Stimulated activated CD8-positive, alpha-beta memory T cell treated with anti-CD3 and anti-CD28 coated beads, Interleukin-15, amount 100 ng/mL, for 4 hours (primary cell): ENCODE data around the gene TRIM54.

Source experiments
- DNase-seq, 2 donors: peaks; one replicate each; pipeline ENCODE4 v3.0.0-alpha.2; 2020; ENCODE audit warnings: low read depth in 2 of 2

TRIM54 gene

GRCh38 chr2:27356056-27356381, 73.8 kb downstream of the TRIM54 start:
- DNase-seq = no peak

DNA sequence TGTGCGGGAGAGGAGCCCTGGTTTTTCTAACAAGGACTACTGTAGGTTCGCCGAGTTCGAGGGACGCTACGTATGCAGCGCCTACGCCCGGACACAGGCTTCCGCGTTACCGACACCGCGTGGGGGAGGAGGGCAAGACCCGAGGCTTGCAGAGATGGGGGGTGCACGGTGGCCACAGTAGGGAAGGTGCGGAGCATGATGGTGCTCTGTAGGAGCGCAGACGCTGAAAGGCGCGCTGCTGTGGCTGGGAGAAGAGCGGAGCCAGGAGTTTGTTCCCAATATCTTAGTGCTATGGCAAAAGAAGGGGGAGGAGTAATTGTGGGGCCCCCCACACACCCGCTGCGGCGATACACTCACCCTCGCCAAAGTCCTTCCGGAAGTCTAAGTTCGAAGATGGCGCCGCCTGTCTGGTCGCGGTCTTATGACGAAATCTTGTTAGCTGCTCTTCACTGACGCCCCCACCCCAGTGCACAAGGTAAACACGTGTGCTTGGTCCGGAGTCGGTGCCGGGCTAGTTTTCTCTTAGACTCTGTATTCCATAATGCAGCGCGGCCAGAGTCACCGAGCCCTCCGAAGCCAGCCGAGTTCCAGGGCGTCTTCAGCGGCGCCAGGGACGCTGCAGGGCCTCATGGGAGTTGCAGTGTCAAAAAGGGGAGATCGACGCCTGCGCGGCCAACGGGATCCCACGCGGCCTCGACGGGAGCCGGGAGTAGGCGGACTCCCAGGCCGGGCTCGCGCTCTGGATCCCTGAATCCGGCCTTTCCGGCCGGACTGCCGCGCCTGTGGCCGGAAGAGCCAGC, 74.4 kb downstream of the TRIM54 start, which contains the start of gene GTF3C2:
Gene GTF3C2, minus strand, starts transcription at position 383 of the 800 bp plus-strand sequence. CDS start 13,210 bp downstream, outside the sequence.
- DNase-seq = peak; percentile 85 to 92
